GM19397 (cell line): ENCODE measurements around the gene PLD1.

Experiments
- ATAC-seq: cut with Tn5 transposase; IDR thresholded peaks from one replicate; pipeline ENCODE4 v1.9.1; 2021; ENCODE audit warnings: mild to moderate bottlenecking, moderate library complexity; ENCODE audit not compliant: unreplicated experiment

PLD1 gene

DNA sequence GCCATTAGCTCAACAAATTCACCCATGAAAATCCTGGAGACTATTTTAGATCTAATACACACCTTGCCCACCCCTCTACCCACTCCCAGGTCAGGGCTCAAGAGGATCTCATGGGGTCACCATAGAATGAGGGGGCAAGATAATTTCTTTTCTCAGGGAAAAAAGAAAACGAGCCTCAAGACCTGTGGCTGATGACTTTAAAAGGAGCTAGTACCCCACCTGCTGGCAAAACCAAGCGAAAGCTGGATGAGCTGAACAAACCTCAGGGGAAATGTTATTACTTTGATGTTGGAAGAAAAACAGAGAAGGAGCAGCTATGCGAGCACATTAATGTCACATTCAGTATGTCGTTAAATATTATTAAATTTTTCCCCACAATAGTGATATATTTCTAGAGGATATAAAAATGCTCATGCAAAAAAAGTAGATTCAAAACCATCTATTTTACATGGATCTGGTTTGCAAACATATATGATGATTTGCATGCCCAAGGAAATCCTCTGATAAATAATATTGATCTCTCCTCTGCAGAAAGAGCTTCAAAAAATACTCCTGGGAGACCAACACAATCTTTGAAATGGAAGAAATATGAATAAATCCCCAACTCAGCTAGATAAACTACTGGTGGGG, 37.7 kb downstream of the PLD1 start:
- no peak for ATAC-seq

DNA sequence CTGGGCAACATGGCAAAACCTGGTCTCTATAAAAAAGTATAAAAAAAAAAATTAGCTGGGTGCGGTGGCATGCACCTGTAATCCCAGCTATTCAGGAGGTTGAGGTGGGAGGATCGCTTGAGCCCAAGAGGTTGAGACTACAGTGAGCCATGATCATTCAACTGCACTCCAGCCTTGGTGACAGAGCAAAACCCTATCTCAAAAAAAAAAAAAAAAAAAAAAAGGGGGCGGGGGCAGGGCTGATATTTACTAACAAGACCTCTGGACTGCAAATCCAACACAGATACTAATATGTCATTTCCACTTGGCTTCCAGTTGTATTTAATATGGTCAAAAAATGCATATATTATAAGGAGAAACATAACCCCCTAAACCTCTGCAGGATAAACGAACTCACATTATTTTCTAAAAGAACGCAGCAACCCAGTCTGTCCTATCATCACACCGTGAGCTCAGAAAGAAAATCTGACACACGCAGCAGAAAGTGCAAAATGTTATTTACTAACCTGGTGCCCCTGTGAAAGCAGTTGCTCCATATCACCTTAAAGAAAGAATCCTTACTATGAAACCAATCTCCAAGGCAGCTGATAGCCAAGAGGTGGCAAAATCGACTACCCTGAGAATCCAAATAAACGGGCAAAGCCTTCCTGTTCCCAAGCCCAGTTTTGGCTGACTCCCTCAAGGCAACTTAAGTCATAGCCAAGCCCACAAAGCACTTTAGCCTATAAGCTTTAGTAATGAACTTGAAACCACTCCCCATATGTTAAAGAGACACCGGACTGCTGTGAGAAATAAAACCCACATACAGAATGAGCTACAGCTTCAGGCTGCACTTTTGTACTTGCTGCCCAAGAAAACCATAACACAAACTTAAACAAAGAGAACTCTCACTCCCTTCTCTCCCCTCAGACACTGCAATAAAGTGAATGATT, 39.3 kb downstream of the PLD1 start:
- no peak for ATAC-seq

DNA sequence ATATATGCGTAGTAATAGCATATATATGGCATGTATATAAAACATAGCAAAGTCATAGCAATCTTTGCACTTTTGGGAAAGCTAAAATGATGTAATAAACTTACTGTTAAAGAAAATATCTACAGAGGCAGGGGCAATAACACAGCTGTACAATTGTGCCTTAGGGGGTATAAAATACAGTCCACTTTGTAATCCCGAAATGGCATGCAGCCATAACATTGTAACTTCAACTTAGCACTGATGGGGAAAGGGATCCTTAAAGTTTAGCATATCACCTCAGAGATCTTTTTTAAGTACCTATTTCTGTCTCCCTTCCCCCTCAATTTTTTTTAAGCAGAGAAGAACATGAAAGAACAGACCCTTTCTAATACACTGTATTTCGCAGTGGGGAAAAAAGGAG, 40.8 kb downstream of the PLD1 start:
- ATAC-seq: no peak

DNA sequence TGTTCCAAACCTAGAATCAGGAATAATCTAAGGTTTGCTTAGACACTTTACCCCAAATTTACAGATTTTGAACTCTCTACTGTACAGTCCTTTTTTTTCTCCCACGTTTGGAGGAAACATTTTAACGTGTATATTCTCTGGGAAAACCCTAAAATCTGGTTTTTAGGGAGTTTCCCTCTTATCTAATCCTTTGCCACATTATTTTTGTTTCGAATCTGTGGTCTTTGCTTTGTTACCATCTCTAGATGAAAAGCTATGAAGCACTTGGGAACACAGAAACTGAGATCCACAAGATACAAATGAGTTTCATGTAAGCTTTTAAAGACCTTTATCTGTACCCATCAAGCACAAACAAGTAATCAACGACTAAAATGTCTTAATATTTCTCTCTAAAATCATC, 41.3 kb downstream of the PLD1 start:
- ATAC-seq: no peak

DNA sequence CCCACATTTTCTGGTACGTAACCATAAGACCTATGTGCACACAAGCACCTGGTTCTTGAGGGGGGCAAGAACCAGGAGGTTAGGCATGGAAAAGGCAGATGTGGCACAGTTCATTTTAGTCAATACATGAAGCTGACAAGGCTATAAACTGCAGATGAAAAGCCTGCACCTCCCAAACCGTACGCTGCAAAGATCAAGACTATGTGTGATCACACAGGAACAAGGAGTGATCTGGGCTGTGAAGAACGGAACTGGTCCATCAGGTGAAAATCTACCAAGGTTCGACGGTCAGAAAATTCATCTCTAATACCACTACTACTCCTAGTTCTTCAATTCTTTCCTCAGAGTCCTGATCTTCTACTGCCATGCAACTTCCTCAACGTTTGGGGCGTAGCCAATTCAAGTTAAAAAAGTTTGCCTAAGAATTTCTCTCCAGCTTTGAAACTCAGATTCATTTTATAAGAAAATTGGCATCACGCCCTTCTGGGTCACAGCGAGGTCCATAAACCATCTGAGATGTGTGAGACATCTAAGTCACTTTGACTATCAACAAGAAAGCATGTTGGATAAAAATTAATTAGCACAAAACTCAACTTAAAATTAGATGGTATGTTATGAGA, 41.9 kb downstream of the PLD1 start:
- no peak for ATAC-seq

DNA sequence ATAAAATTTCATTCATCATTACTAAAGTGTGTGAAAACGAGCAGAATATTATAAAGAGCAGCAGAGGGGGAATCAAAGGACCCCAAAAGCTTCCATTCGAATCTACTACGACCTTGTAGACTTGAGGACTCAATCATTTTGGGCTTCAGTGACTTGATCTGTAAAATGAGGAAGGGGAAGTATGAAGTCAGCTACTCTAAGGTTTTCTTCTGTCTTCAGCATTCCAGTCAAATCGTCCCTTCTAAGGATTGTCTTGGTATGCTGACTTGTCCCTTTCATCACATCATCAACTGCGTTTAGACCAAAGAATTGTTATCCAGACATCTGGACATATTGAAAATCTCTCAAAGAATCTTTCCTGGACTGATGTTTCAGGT, 44.8 kb downstream of the PLD1 start:
- no peak for ATAC-seq

DNA sequence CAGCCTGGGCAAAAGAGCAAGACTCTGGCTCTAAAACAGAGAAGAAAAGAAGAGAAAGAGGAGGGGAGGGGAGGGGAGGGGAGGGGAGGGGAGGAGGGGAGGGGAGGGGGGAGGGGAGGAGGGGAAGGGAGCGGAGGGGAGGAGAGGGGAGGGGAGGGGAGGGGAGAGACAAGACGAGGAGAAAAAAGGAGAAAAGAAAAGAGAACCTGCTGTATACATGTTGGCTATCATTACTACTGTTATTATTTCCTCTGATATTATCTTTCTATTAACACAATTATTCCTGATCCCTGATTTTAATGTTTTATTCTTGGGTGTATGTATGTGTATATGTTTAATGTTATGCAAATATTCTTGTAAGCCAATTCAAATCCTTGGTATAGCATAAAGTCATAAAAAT, 46.9 kb downstream of the PLD1 start:
- no peak for ATAC-seq

DNA sequence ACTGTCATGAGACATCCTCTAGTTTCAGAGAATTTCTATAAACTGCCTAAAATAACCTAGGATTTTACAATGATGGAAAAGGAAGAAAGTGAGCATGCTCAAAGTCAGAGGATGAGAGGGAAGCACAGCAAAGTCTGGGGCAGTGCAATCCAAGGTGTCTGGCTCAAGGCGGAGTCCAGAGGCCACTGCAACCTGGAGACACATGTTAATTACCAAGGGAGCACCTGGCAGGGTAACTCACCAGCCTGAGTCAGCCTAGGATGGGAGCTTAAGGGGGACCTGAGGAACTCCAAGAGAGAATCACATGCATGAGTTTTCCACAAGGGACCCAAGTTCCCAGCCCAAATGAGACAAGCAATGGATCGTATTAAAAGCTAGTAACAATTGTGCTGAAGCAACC, 49.8 kb downstream of the PLD1 start:
- no peak for ATAC-seq

DNA sequence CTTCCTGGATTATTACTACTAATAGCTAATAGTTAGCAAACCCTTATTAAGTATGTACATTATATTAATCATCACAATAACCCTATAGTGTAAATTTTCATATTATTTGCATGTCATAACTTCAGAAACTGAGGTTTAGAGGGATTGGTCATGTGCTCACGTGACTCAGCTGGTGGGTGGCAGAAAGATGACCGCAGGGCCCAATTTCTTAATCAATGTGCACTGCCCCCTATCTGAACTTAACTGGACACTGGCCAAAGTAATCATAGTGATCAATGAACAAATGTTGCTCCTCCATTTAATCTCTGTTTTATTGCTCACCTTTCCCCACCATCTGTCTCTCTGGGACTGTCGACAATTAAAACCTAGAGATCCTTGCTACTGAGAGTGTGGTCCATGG, 52.2 kb downstream of the PLD1 start:
- ATAC-seq: no peak

DNA sequence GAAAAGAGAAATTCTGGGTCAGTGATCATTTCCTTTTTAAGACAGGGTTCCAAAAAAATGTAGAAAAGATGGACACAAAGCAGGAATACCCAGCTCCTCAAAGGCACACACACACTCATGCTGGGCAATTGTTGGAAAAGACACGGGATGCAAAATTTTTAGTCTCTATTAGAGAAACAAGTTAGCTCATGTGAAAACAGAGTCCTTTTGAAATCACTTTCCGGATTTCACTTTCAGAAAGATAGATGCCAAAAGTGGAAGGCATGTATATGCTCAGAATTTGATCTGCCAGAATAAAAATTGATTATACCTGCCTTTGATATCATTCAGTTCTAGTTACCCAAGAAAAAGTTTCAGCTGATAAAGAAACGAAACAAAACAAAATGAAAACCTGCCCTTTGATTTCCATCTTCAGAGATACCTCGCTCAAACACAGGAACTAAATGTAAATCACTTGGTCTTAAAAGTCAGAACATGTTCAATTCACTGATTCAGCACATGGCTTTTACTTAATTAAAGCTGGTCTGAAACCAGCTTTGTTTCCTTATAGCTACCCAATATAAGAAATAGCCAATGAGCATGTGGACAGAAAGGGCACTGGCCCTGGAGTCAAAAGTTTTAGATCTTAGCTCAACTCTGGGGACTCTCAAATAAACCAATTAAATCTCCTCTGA, 52.8 kb downstream of the PLD1 start:
- ATAC-seq: no peak

DNA sequence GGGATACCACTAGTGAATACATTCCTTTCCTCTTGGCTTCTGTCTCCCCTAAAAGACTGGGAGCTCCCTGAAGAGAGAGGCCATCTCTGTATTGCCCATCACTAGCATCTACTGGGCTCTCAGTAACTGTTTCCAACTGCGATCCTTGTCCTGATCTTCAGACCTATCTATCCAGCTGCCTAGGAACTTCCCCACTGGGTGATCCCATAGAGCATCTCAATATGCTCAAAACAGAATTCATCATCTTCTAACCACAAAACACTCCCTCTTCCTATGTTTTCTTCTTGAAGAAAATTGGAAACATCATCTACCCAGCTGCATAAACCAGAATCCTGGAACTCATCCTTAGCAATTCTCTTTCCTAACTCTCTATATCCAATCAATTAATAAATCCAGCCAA, 54.6 kb downstream of the PLD1 start:
- ATAC-seq: no peak

DNA sequence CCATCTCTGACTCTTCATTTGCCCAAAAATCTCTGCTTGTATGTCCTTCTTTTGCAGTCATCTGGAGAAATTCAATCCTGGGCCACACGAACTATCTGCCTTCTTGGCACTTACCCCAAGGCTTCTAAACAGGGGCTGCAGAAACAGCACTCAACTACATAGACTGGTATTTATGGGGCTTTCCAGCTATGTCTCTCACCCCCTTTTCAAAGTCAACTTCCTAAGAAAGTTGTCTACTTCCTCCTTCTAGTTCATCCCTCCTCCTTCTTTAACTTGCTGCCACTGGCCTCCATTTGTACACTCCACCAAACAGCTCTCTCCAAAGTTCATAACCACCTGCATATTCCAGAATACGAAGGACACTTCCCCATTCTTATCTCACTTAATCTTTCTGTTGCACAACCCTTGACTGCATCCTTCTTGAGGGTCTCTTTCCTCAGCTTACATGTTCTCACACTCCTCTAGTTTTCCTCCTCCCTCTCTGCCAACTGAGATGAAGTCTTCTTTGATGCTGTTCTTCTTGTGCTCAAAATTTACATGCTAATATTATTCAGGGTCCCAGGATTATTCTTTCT, 55.2 kb downstream of the PLD1 start:
- ATAC-seq: no peak

DNA sequence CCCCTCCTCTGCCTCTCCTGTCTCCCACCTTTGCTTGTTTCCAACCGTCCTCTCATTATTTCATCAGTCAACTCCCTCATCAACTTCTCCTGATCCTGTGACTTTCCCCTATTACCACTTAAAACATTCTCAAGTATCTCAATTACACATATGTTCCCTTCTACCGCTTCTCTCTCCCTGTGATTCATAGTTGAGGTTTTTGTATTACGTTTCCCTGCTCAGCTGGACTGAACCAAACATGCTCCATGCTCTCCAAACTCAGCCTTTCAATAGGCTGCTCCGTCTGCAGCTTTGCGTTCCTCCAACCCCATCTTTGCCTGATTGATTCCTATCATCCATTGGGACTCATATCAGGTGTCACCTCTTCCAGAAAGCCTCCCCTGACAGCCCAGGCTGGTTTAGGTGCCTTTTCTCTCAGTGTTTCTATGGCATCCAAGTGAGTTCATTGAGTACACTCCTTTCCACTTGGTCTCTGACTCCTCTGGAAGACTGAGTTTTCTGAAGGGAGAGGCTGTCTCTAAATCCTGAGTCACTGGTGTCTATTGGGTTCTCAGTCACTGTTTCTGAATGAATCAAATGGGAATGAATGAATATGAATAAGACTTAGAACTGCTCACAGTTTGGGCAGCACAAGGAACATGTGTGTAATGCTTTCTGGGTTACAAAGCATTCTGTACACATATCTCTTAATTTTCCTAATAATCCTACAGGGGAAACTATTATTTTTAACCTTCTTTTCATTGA, 56.4 kb downstream of the PLD1 start:
- no peak for ATAC-seq

DNA sequence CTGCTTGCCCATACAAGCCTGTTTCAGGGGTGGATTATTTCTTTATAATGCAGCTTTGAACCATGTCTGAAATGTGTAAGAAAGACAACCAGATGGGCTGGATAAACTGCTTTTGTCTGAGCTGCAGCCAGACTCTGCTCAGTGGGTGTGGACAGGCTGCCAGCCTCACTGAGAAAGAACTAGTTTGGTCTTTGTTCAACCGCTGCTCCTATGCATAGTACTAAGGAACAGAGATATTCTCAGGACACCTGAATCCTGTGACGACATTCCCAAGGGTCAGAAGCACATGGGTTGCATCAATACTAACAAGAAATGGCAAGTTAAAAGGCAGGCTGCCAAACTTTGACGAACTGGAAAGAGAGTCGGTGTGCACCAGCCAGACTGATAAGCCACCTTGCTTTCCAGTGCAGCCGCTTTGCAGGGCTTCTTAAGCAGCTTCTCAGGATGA, 57.2 kb downstream of the PLD1 start:
- ATAC-seq: no peak

DNA sequence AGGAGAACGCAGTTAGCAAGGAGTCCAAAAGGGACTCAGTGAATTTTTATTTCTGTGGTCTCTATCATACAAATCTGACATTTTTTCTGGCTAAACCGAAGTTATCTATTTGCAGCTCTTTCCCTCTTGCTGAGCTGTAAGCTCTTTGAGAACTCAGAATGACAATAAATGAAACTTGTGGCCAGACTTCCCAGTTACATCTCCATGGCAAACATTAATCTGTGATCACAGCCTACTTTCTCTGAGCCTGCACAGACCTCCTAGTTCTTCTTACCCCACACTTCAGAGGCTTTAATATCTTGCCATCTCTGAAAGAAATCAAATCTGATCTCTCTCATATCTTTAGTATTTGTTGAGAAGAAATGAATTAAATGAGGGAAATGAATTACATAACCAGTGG, 58.0 kb downstream of the PLD1 start:
- no peak for ATAC-seq

DNA sequence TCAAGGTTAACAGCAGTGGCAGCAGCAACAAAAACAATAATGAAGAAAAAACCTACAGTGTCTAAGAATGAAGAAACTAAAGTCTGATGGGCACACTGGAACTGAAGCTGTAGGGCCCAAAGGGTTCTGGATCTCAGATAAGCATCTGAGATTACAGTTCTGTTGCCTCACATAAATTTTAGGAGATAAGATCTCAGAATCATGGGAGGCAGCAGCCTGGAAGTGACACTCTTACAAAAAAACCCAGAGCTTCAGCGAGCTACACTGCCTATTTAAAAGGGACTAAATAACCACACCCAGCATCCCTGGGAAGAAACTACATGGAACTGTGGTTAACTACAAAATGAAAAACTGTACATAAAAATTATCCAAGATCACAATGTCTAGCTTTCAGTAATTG, 61.2 kb downstream of the PLD1 start:
- ATAC-seq: no peak

DNA sequence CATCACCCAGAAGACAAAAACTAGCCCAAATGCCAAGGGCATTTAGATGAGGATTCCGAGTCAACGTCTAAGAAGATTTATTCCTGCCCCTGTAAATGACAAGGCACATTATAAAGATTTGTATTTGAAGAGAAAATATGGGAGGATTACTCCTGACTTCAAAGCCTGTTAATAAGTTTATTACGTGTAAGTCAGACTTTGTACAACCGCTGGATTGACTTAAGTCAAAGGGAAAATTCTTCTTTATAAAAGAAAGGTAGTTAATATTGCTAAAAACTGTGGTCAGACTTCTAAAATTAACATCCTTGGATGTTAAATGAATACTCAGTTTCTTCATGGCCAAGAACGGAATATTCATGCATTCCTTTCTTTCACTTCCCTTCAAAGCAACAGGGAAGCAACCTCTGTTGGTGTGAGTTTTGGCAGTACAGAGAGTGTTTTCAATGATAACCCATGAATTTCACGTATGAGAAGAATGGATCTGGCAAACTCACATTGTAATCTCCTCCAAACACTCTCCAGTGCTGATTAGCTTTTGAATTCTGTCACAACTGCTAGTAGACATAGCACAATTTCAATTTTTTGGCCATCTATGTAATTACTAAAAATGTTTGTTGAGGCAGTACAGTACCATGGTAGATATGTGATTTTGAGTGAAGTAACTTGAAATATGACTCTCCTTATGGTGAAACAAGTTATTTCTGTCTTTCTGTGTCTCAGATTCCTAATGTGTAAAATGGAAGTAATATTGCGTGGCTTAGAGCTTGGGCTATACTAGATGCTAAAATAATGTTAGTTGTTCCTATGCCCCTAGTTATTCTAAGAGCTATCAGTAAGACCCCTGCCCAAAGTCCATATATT, 62.0 kb downstream of the PLD1 start:
- ATAC-seq: no peak

DNA sequence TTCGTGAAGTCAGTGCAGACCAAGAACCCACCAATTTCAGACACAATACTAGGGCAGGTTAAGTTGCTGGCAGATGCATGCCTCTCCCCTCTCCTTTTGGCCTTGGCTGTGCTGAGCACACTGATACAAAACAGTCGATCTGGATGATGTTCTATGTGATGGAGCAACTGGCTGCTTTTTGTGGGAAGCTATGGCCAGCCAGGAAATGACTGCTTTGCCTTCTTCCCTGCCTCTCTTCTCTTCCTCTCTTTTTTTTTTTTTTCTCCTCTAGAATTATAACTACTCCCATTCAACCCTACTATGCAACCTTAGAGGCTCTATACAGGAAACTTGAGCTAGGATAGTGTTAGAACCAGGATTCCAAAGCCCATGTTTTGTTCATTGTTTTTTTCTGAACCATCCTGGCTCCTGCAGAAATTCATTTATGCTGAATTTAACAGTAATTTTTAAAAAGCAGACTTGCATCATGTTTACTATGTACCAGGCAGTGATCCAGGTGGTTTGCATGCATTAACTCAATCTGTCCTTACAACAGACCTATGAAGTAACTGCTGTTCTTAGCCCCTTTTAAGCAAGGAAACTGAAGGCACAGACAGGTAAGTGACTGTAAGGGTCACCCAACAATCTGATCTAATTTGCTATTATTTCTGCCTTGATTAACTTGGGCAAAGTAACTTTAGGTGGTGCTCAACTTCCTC, 62.9 kb downstream of the PLD1 start:
- ATAC-seq: no peak
